WTC11 (cell line): ENCODE results near the gene IFRD2. TPM values are rescaled to one million over a fixed set of nuclear protein-coding genes. Genes with fewer than 3 reads are reported as not detected.
A peak's percentile ranks its signal among the peaks of the same experiment; 100 is the strongest.

Experiments
- ATAC-seq: fragments of 200-7000 bp; cut with Tn5 transposase; 2 replicates; pipeline ENCODE4 v1.10.0; 2021; ENCODE audit warnings: mild to moderate bottlenecking, moderate library complexity
- CTCF ChIA-PET: fragments of 300-600 bp; sonication (Branson Sonifier 250); formaldehyde crosslinking; loops from one replicate; lab custom pipeline; 2021; ENCODE audit warnings: antibody characterized with exemption; lab: Charles Lee
- POLR2A ChIA-PET: fragments of 350-600 bp; sonication (Branson Sonifier 250); formaldehyde crosslinking; loops from one replicate; lab custom pipeline; 2021; ENCODE audit warnings: antibody characterized with exemption; lab: Charles Lee
- DNase-seq: peaks from one replicate; pipeline ENCODE4 v3.0.0; 2021; ENCODE audit warnings: low spot score
- H3K27ac Mint-ChIP-seq: 2 replicates; pipeline ENCODE4 v1.8.0; 2021; ENCODE audit warnings: mixed read lengths
- H3K27me3 Mint-ChIP-seq: 2 replicates; pipeline ENCODE4 v1.8.0; 2021; ENCODE audit warnings: low read depth, mild to moderate bottlenecking, moderate library complexity, mixed read lengths
- H3K36me3 Mint-ChIP-seq: 2 replicates; pipeline ENCODE4 v1.8.0; 2021; ENCODE audit warnings: mixed read lengths
- H3K4me1 Mint-ChIP-seq: 2 replicates; pipeline ENCODE4 v1.8.0; 2022; ENCODE audit warnings: mixed read lengths
- H3K4me3 Mint-ChIP-seq: 2 replicates; pipeline ENCODE4 v1.8.0; 2021; ENCODE audit warnings: mild to moderate bottlenecking, moderate library complexity, mixed read lengths
- H3K9me3 Mint-ChIP-seq: 2 replicates; pipeline ENCODE4 v1.8.0; 2021; ENCODE audit warnings: mixed read lengths
- ATF3 ChIP-seq: sonication (generic); formaldehyde crosslinking; conservative IDR thresholded peaks from 2 replicates; pipeline ENCODE4 v1.8.1; 2022; ENCODE audit warnings: mild to moderate bottlenecking, missing genetic modification reagents
- ATF6 ChIP-seq: sonication (generic); formaldehyde crosslinking; IDR thresholded peaks from 2 replicates; pipeline ENCODE4 v1.8.1; 2023; ENCODE audit warnings: mild to moderate bottlenecking, missing genetic modification reagents
- CBFB ChIP-seq: sonication (generic); formaldehyde crosslinking; IDR thresholded peaks from 2 replicates; pipeline ENCODE4 v1.8.1; 2022; ENCODE audit warnings: mild to moderate bottlenecking, low read depth, missing genetic modification reagents
- CREM ChIP-seq: sonication (generic); formaldehyde crosslinking; IDR thresholded peaks from 2 replicates; pipeline ENCODE4 v1.8.1; 2022; ENCODE audit warnings: mild to moderate bottlenecking, missing genetic modification reagents, moderate library complexity
- E2F5 ChIP-seq: sonication (generic); formaldehyde crosslinking; IDR thresholded peaks from 2 replicates; pipeline ENCODE4 v1.8.1; 2022; ENCODE audit warnings: mild to moderate bottlenecking, moderate library complexity, missing genetic modification reagents
- GRHL2 ChIP-seq: fragments of 250-450 bp; sonication (Bioruptor Pico); IDR thresholded peaks from 2 replicates; pipeline ENCODE4 v1.8.0; 2022; ENCODE audit warnings: mild to moderate bottlenecking, moderate library complexity; ENCODE audit not compliant: insufficient replicate concordance, severe bottlenecking
- NFYB ChIP-seq: sonication (generic); formaldehyde crosslinking; conservative IDR thresholded peaks from 2 replicates; pipeline ENCODE4 v1.8.0; 2022; ENCODE audit warnings: low read depth, missing genetic modification reagents
- NR3C1 ChIP-seq: sonication (generic); formaldehyde crosslinking; conservative IDR thresholded peaks from 2 replicates; pipeline ENCODE4 v1.8.1; 2023; ENCODE audit warnings: low read depth, mild to moderate bottlenecking, missing genetic modification reagents
- OVOL2 ChIP-seq: fragments of 250-450 bp; sonication (Bioruptor Pico); IDR thresholded peaks from 2 replicates; pipeline ENCODE4 v1.9.0; 2021; ENCODE audit warnings: mild to moderate bottlenecking, borderline replicate concordance
- SOX15 ChIP-seq: fragments of 250-450 bp; sonication (Bioruptor Pico); IDR thresholded peaks from 2 replicates; pipeline ENCODE4 v1.9.0; 2021; ENCODE audit warnings: mild to moderate bottlenecking
- SP1 ChIP-seq: sonication (generic); formaldehyde crosslinking; conservative IDR thresholded peaks from 2 replicates; pipeline ENCODE4 v1.8.1; 2022; ENCODE audit warnings: missing genetic modification reagents
- TP53 ChIP-seq: sonication (generic); formaldehyde crosslinking; IDR thresholded peaks from 2 replicates; pipeline ENCODE4 v1.8.1; 2023; ENCODE audit warnings: mild to moderate bottlenecking, missing genetic modification reagents
- USF1 ChIP-seq: sonication (generic); formaldehyde crosslinking; IDR thresholded peaks from 2 replicates; pipeline ENCODE4 v1.8.0; 2022; ENCODE audit warnings: mild to moderate bottlenecking, missing genetic modification reagents
- ZBTB21 ChIP-seq: sonication (generic); formaldehyde crosslinking; IDR thresholded peaks from 2 replicates; pipeline ENCODE4 v1.8.1; 2023; ENCODE audit warnings: mild to moderate bottlenecking, missing genetic modification reagents, borderline replicate concordance
- ZBTB43 ChIP-seq: sonication (generic); formaldehyde crosslinking; IDR thresholded peaks from 2 replicates; pipeline ENCODE4 v1.8.1; 2023; ENCODE audit warnings: mild to moderate bottlenecking, missing genetic modification reagents
- ZNF219 ChIP-seq: sonication (generic); formaldehyde crosslinking; IDR thresholded peaks from 2 replicates; pipeline ENCODE4 v1.8.0; 2023; ENCODE audit warnings: missing genetic modification reagents, mild to moderate bottlenecking, borderline replicate concordance
- ZNF281 ChIP-seq: sonication (generic); formaldehyde crosslinking; IDR thresholded peaks from 2 replicates; pipeline ENCODE4 v1.8.0; 2023; ENCODE audit warnings: mild to moderate bottlenecking, missing genetic modification reagents
- ZNF317 ChIP-seq: sonication (generic); formaldehyde crosslinking; IDR thresholded peaks from 2 replicates; pipeline ENCODE4 v1.8.1; 2023; ENCODE audit warnings: low read depth, mild to moderate bottlenecking, moderate library complexity, missing genetic modification reagents, borderline replicate concordance
- ZNF396 ChIP-seq: fragments of 250-450 bp; sonication (Bioruptor Pico); IDR thresholded peaks from 2 replicates; pipeline ENCODE4 v1.8.0; 2021; ENCODE audit warnings: mild to moderate bottlenecking, moderate library complexity, borderline replicate concordance
- ZNF425 ChIP-seq: fragments of 250-450 bp; sonication (Bioruptor Pico); conservative IDR thresholded peaks from 2 replicates; pipeline ENCODE4 v1.9.0; 2021; ENCODE audit warnings: mild to moderate bottlenecking
- total RNA-seq: library from RNA; stranded (reverse); gene quantifications from 3 replicates; pipeline ENCODE4 v1.2.3, GENCODE V29; 2021

Gene IFRD2
- total RNA-seq, 1 experiment from 2014 or later = 92.0 TPM

- TF ChIP-seq ZNF281 (0 out of 2 replicates have a peak, but pooled peaks have one; percentile 19), CREM (CRISPR knock-in tag) (no peak), ATF6 (CRISPR knock-in tag) (no peak), ZBTB43 (peak; percentile 77; the same call in 1 of the 2 replicates), GRHL2 (no peak), NFYB (CRISPR knock-in tag) (no peak), USF1 (CRISPR knock-in tag) (peak; percentile 53; the same call in 1 of the 2 replicates), ZBTB21 (CRISPR knock-in tag) (no peak), SP1 (CRISPR knock-in tag) (peak; percentile 60), ZNF396 (CRISPR knock-in tag) (no peak), E2F5 (CRISPR knock-in tag) (peak; percentile 85; the same call in 1 of the 2 replicates), ZNF219 (CRISPR knock-in tag) (no peak), ZNF317 (CRISPR knock-in tag) (no peak), ZNF425 (CRISPR knock-in tag) (no peak)
Observed at GRCh38 chr3:50340448-50341329, 48.5 kb upstream of the IFRD2 start, which contains the start of gene RASSF1 (continued).

GRCh38 chr3:50340147-50340447 is 47.9 kb upstream of the IFRD2 start:
- ChIA-PET POLR2A (no interaction called here), CTCF (interaction anchor here (1.0 to 1.7 kb wide), 7 partner anchors 37 to 272 kb away, joined by 3 to 6 read pairs (median 4); partner anchors contain the start of genes CISH, HYAL1 and IFRD2)
- ATAC-seq (no peak), DNase-seq (no peak)
- H3K4me3 Mint-ChIP-seq = peak overlapping the region; percentile 95
- peaks cover 33% of the 10 kb centered on the region for H3K4me1 Mint-ChIP-seq
- H3K27ac Mint-ChIP-seq = no peak overlapping the region
- H3K36me3 Mint-ChIP-seq = no peaks in the 10 kb centered on the region
- peaks cover 71% of the 10 kb centered on the region for H3K27me3 Mint-ChIP-seq
- no peaks in the 10 kb centered on the region for H3K9me3 Mint-ChIP-seq
- TF ChIP-seq TP53 (CRISPR knock-in tag) = no peak
- TF ChIP-seq SOX15 (CRISPR knock-in tag) = no peak
- TF ChIP-seq NR3C1 = no peak
- no peak for TF ChIP-seq ATF6 (CRISPR knock-in tag)
- no peak for TF ChIP-seq CBFB (CRISPR knock-in tag)
- TF ChIP-seq ATF3 (CRISPR knock-in tag) = no peak
- TF ChIP-seq OVOL2 = no peak
